Measurements from ENCODE around the gene GAB2. TPM values are rescaled to one million over a fixed set of nuclear protein-coding genes. Genes with fewer than 3 reads are reported as not detected.
"Not testable (repeated sequence)": the region's sequence is repeated elsewhere in the genome, so short reads cannot be mapped to it uniquely, and the experiment has no call there.

GAB2 gene
- total RNA-seq, 4 donors from 2014 or later = 14.0 to 41.3 (median 34.7) TPM

DNA sequence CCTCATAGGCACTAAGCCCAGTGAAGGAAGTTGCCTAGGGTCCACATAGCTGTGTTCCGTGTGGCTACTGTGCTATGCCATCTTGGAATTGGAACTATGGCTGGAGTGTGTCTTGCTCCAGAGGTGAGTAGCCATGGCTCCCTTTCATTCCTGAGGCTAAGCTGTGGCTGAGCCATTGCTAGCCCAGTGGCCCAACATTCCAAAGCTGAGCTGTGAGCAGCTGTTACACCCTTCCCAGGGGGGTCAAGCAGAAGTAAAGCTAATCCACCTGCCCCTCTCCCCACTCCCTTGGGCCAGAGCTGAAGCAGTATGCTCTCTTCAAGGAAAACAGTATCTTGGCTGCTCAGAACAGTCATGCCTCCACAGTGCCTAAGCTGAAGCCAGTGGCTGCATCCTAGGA lies 177.8 kb downstream of the GAB2 start:
- Histone ChIP-seq H3K4me1 (no peaks in the 10 kb centered on the region), H3K4me3 (no peak overlapping the region), H3K36me3 (no peaks in the 10 kb centered on the region), H3K27ac (no peak overlapping the region), H3K9me3 (no peaks in the 10 kb centered on the region), H3K27me3 (no peaks in the 10 kb centered on the region)
- TF ChIP-seq, protein P1, sequence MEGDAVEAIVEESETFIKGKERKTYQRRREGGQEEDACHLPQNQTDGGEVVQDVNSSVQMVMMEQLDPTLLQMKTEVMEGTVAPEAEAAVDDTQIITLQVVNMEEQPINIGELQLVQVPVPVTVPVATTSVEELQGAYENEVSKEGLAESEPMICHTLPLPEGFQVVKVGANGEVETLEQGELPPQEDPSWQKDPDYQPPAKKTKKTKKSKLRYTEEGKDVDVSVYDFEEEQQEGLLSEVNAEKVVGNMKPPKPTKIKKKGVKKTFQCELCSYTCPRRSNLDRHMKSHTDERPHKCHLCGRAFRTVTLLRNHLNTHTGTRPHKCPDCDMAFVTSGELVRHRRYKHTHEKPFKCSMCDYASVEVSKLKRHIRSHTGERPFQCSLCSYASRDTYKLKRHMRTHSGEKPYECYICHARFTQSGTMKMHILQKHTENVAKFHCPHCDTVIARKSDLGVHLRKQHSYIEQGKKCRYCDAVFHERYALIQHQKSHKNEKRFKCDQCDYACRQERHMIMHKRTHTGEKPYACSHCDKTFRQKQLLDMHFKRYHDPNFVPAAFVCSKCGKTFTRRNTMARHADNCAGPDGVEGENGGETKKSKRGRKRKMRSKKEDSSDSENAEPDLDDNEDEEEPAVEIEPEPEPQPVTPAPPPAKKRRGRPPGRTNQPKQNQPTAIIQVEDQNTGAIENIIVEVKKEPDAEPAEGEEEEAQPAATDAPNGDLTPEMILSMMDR (IDR thresholded peaks at IDR 0.05) = no peak
- no peak for TF ChIP-seq POLR2A (IDR thresholded peaks at IDR 0.05)
- no peak for DNase-seq

- Histone ChIP-seq H3K4me1 (no peaks in the 10 kb centered on the region), H3K27ac (no peak overlapping the region), H3K9me3 (no peaks in the 10 kb centered on the region), H3K4me3 (no peak overlapping the region), H3K27me3 (no peaks in the 10 kb centered on the region), H3K36me3 (no peaks in the 10 kb centered on the region)
- TF ChIP-seq, protein P1 (IDR thresholded peaks at IDR 0.05) = no peak
- no peak for TF ChIP-seq POLR2A (IDR thresholded peaks at IDR 0.05)
- DNase-seq = no peak
These were observed 180.2 kb downstream of the GAB2 start for GRCh38 chr11:78237293-78238046.

- Histone ChIP-seq H3K36me3 (no peaks in the 10 kb centered on the region), H3K9me3 (no peaks in the 10 kb centered on the region), H3K4me3 (no peak overlapping the region), H3K27me3 (no peaks in the 10 kb centered on the region), H3K4me1 (peaks cover 0 to 9% (median 0%) of the 10 kb centered on the region in 4 donors), H3K27ac (no peak overlapping the region)
- DNase-seq = no peak
- TF ChIP-seq, protein P1 (IDR thresholded peaks at IDR 0.05) = no peak
- no peak for TF ChIP-seq POLR2A (IDR thresholded peaks at IDR 0.05)
These were observed 183.6 kb downstream of the GAB2 start for GRCh38 chr11:78234006-78234405.

DNA sequence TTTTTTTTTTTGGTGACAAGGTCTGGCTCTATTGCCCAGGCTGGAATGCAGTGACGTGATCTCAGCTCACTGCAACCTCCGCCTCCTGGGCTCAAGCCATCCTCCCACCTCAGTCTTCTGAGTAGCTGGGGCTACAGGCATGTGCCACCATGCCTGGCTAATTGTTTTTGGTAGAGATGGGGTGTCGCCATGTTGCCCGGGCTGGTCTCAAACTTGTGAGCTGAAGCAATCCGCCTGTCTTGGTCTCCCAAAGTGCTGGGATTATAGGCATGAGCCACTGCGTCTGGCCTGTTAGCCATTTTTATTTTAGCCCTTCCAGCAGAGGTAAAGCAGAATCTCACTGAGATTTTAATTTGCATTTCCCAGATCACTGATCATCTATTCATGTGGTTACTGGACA lies 184.6 kb downstream of the GAB2 start:
- H3K27me3 ChIP-seq, DNase-seq, H3K4me1 ChIP-seq, H3K36me3 ChIP-seq, H3K9me3 ChIP-seq, H3K4me3 ChIP-seq, H3K27ac ChIP-seq: not testable (repeated sequence)

DNA sequence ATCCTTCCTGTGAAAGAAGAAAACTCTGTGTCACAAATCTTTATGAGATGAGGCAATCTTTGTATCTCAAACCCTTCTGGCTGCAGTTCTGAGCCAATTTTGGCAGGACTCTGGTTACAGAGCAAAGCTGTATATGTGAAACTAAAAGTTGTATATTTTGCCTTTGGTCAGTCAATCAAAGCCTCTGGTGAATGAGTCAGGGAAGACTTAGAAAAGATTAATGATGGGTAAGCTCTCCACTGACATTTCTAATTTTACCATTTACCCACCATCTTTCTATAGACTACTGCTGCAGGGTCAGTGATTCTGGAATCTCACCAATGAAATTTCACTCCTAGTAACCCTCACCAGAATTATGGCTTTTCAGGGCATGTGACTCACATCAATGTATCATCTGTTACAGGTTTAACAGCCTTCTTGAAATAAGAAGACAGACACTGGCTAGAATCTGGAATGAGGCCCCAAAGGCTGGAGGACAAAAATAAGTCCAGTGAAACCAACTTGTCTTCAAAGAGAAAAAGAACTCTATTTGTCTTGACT lies 185.6 kb downstream of the GAB2 start:
- Histone ChIP-seq H3K36me3 (no peaks in the 10 kb centered on the region), H3K27me3 (no peaks in the 10 kb centered on the region), H3K4me3 (no peak overlapping the region), H3K9me3 (no peaks in the 10 kb centered on the region), H3K27ac (no peak overlapping the region), H3K4me1 (peaks cover 0 to 9% (median 0%) of the 10 kb centered on the region in 4 donors)
- DNase-seq = no peak
- no peak for TF ChIP-seq POLR2A (IDR thresholded peaks at IDR 0.05)
- TF ChIP-seq, protein P1 (IDR thresholded peaks at IDR 0.05) = no peak

- no peak for TF ChIP-seq POLR2A (IDR thresholded peaks at IDR 0.05)
- TF ChIP-seq, protein P1 (IDR thresholded peaks at IDR 0.05) = no peak
- Histone ChIP-seq H3K27ac (no peak overlapping the region), H3K4me1 (peaks cover 0 to 9% (median 0%) of the 10 kb centered on the region in 4 donors), H3K4me3 (no peak overlapping the region), H3K36me3 (peaks cover 0 to 7% (median 0%) of the 10 kb centered on the region in 3 donors), H3K27me3 (no peaks in the 10 kb centered on the region), H3K9me3 (no peaks in the 10 kb centered on the region)
- DNase-seq = no peak
These were observed 187.3 kb downstream of the GAB2 start for GRCh38 chr11:78230161-78230877.
